HG03342 (cell line): ENCODE data around the gene KLF16.

Source experiments
- ATAC-seq: cut with Tn5 transposase; IDR thresholded peaks from one replicate; pipeline ENCODE4 v1.9.1; 2021; ENCODE audit warnings: mild to moderate bottlenecking, moderate library complexity; ENCODE audit not compliant: unreplicated experiment

KLF16 gene

DNA sequence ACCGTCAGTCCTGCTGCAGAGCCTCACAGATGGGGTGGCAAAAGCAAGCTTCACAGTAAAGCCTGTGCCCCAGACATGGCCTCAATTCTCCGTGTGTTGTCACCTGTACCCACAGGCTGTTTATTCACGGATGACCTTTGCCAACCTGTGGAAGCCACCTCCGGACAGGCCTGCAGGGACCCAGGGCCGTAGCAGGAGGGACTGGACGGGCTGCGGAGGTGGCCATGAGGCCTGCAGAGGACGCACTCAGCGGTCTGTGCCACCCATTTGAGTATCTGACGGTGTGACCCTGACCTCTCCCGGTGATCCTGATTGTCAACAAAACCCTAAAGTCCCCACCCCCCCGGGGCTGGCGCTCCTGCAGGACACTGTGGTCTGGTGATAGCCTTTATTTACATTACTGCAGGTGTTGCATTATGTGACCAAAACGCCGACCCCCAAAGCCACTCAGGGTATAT lies 7.8 kb upstream of the KLF16 start:
- no peak for ATAC-seq

DNA sequence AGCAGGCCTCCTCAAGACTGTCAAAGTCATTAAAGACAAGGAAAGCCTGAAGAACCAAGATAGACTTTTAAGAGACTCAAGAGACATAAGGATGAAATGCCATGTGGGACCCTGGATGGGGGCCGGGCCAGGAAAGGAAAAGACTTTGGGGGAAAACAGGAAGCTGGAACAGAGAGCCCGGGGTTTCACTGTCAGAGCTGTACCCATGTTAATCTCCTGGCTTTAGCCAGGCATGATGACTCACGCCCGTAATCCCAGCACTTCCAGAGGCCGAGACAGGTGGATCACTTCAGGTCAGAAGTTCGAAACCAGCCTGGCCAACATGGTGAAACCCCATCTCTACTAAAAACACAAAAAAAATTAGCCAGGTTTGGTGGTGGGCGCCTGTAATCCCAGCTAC lies 5.6 kb upstream of the KLF16 start:
- ATAC-seq, result no peak

GRCh38 chr19:1867349-1867724 lies 4.0 kb upstream of the KLF16 start:
- no peak for ATAC-seq

DNA sequence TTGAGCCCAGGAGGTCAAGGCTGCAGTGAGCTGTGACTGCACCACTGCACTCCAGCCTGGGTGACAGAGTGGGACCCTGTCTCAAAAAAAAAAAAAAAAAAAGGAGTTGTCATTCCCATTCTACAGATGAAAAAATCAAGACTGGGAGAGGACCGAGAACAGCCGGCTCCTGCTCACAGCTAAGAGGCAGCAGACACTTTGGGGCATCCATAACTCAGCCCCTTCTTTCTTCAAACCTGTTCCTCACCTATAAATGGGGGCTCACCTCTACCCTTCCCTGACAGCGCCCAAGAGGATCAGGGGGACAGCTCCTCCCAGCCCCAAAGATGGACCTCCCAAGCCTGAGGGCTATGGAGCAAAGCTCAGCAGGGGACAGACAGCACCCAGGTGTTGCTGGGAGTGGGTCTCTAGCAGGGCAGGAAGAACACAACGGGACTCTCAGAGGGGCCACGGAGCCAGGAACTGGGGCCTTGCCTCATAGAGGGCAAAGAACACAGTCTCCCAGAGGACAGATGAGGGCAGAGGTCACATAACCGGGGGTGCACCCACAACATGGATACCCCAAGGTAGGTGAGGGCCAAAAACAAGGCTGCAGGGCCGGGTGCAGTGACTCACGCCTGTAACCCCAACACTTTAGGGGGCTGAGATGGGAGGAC lies 3.4 kb upstream of the KLF16 start:
- no peak for ATAC-seq

DNA sequence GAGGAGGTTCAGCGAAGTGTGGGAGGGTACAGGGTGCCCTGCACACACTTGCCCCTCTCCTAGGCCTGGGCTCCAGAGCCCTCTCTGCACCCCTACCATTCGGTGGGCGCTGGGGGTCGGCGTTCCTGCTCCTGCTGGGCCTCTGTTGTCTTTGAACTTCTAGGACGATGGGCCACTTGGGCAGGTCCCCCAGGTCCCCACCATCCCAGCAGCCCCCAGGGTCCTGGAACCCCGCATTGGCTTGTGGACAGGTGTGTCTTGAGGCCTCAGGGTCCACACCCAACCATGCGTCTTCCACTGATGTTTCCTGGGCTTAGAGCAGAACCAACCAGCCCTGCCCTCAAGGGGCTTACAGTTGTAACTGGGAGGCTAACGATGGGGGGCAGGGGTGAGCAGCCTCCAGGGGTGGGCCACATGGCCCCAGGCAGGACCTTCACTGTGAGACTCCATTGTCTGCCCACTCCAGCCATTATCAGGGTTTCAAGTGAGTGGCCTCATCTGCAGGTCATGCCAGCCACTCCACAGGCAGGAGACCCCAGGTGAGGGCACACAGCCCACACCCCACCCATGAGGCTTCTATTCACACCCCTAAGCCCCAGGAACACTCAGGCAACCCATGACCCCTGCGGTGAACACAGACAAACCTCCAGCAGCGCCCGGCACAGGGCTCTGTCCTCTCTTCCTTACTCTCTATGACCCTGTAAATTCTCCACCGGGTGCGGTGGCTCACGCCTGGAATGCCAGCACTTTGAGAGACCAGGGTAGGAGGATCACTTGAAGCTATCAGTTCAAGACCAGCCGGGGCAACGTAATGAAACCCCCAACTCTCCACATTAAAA lies 2.0 kb upstream of the KLF16 start:
- no peak for ATAC-seq

DNA sequence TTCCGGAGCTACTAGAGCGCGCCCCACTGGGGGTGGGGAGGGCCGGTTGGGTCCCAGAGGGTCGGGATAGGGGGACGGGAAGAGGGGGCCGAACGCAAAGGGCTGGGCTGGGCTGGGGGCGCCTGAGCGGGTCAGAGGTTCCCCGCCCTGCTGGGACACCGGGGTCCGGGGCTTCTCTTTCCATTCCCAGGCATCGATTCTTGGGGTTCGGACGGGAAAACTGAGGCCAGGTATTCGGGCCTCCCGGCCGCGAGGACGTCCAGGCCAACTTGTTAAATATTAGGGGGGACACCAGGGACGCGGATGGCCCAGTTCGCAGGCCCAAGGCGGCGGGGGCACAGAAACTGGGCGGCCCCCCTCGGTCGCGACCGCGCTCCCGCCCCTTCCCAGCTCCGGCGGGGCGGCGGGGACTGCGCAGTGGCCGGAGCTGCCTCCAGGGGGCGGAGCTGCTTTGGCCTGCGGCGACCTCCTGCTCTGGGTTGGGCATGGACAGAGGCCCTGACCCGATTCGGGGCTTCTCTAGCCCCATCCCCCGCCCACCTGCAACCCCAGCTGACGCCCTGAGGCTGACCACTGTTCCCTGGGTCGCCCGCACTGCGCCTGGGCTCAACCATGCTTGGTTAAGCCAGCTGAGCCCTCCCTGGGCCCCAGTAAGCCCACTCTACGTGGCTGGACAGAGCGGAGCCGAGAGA lies 1.2 kb upstream of the KLF16 start:
- ATAC-seq, result peak; percentile 34

DNA sequence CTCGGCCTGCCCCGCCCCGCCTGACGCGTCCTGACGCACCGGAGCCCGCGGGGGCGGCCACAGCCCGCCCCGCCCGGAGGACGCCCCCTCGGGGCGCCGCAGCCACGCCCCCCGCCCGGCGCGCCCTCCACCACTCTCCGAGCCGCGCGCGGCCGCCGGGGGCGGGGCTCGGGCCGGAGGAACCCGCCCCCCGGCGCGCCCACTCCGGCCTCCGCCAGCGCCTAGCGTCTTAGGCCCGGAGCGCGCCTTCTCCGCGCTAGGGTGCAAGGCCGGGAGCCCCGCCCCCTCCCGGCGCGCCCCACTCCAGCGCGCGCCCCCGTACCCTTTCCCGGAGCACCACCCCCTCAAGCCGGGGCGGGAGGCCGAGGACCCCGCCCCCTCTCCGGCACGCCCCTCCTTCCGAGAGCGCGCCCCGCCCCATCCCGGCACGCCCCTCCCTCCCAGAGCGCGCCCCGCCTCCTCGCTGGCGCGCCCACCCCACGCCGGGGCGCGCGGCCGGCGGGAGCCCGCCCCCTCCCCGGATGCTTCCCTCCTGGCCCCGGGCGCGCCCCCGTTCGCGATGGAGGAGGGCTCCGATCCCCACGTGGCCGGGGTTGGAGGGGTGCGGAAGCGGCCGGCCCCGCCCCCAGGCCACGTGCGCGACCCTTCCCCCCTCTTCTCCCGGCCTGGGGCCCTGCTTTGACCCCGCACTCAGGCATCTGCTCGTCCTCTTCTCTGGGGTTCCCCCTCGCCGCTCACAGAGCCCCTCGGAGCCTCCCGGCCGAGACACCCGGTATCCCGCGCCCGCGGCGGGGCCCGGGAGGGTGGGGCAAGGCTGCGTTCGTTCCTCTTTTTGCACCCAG lies 480 bp upstream of the KLF16 start:
- ATAC-seq, result peak; percentile 44

GRCh38 chr19:1862424-1863327 lies 703 bp downstream of the KLF16 start:
- no peak for ATAC-seq

DNA sequence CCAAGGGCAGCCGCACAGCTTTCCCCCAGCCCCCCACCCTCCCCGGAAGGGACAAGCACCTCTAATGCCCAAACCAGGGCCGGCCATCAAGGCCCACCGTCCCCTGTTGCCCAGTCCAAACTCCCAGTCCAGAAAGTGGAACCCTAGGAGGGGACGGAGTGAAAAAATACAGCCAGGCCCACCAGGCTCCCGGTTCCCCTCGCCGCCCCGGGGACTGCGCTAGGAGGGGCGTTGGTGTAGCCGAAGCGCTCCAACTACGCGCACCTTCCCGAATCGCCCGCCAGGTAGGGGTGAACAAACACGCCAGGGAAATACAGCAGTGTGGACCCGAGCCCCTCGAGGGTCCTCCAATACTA lies 1.3 kb downstream of the KLF16 start:
- ATAC-seq, result no peak

- no peak for ATAC-seq
Measured at GRCh38 chr19:1861599-1862031, 1.8 kb downstream of the KLF16 start.

DNA sequence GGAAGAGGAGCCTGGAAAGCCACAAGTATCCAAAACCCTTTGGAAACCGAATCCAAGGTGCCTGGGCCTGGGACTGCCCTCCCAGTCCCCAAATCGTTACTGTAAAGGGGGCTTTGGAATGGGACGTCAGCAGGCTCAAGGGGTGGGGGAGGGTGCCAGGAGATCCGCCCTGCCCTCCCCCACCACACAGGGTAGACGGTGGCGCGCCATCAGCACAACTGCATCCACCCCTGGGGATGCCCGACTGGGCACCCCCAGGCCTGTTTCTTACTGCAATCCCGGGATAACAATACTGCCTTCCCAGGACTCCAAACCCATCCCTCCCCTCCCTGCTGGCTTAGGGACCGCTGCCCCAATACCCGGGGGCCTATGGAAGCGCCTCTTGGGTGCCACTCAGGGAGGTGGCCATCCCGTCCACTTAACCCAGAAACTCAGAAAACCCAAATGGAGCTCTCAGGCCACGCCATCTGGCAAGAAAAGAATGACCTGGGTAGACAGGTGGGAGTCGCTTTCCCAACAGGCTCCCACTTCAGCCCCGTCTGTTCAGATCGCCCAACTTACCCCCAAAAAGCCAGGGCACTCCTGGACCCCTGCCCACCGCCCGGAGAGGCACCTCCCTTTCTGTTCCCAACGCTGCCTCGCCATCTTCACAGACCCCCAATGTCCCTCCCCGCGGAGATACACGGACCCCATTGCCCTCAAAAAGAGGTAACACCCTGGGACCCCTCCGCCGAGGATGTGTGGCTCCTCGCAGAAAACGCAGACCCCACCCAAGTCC lies 2.4 kb downstream of the KLF16 start:
- no peak for ATAC-seq

DNA sequence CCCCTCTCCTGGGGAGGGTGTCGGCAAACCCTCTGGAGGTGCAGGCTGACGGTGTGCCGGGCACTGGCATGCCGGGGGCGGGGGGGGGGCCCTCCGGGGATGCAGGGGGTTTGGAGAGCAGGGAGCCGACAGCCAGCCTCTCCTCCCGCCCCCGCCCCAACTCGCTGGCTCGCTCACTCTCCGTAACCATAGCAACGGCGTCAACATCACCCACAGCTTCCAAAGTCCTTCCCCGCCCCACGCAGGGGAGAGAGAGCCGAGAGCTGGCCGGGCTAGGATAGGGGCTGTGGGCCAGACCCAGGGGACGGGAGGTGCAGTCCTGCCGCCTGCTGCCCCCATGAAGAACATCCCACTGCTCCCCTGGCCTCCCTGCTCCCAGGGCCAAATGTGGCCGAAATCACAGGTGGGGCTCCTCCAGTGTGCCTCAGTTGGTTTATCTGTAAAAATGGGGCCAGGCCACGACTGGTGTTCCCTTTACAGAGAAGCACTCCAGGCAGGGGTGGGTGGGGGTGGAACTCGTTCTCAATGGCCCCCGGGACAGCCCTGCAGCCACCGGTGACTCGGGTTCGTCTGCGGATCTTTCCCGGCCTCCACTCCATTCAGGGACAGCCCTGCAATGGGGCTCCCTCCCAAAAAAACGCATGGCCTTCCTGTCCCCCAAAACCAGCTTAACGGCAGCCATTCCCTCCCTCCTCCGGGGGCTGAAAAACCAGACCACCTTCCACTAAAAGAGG lies 3.2 kb downstream of the KLF16 start:
- ATAC-seq, result no peak

- ATAC-seq, result no peak
Measured at GRCh38 chr19:1859331-1859781, 4.0 kb downstream of the KLF16 start.

DNA sequence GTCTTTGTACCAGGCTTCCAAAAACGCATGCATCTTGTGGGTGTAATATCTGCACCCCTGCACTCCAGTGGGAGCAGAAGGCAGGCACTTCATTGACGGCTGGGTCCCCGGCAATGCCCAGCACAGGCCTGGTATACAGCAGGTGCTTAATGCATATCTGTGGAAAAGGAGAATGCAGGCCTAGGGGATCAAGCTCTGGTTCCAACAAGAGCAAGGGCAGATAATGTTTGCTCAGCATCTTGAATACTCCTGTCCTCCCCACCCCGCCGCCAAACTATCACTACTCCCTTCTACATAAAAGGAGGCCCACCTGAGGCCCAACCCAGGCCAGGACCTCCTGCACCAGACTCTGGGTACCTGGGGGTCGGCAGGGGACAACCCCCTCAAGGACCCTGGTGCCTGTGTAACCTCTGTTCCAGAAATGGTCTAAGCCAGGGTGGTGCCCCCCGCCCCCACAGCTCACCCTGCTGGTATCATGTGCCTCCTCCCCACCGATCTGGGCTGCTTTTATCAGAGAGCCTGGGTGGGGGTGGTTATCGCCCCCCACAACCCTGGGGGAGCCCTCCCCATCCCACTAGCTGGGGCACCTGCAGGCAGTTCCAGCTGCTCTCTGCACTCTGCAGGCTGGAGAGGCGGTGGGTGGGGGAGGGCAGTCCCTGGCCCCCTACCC lies 4.8 kb downstream of the KLF16 start:
- ATAC-seq, result no peak

DNA sequence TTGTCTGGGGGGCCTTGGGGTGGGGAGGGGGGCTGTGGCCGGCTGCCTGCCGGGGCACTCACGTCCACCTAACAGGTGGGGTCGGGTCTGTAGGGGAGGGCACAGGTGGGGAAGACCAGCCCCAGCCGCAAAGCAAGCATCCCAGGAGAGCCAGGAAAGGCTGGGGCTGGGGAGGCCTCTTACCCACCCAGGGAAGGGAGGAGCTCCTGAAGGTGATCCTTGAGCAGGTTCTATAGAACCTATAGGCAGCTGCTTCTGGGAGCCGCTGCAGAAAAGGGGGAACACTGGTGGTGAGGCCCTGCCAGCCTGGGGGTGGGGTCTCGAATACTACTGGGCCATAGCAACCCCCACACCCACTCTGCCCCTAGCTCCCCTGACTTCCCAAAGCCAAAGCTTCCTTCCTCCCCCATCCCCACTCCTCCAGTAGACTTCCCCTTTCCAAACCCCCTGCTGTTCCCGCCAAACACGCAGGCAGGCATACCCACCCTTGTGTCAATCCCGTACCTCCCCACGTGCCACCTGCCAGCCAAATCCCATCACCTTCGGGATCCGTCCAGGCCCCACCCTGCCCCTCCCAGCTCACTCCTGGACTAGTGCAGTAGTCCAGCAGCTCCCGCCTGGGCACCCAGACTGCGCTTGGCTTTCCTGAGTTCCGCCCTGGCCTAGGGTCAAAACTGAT lies 5.6 kb downstream of the KLF16 start:
- ATAC-seq, result no peak

GRCh38 chr19:1856698-1857603 lies 6.4 kb downstream of the KLF16 start:
- no peak for ATAC-seq
